GM23338 (cell line): ENCODE results near the gene CTCFL. TPM values are rescaled to one million over a fixed set of nuclear protein-coding genes. Genes with fewer than 3 reads are reported as not detected.

ENCODE experiments used
- ATAC-seq: fragments of 200-7000 bp; cut with Tn5 transposase; 3 replicates; pipeline ENCODE4 v1.9.1; 2020
- DNase-seq: peaks from one replicate; pipeline ENCODE4 v3.0.0-alpha.2; 2015; ENCODE audit warnings: low spot score
- H2AFZ ChIP-seq: fragments of 200-600 bp; sonication (generic); 2 replicates; pipeline ENCODE4 v1.8.0; 2016; ENCODE audit warnings: antibody characterized with exemption, mild to moderate bottlenecking, moderate library complexity
- H3F3A ChIP-seq: fragments of 200-600 bp; sonication (generic); replicated peaks from 2 replicates; pipeline ENCODE4 v1.8.0; 2017; ENCODE audit warnings: antibody characterized with exemption, mixed run types, low read depth
- H3K27ac ChIP-seq: fragments of 200-600 bp; sonication (generic); 2 replicates; pipeline ENCODE4 v1.6.1; 2016; ENCODE audit warnings: low read depth
- H3K27me3 ChIP-seq: fragments of 200-600 bp; sonication (generic); 2 replicates; pipeline ENCODE4 v1.8.0; 2016; ENCODE audit warnings: mild to moderate bottlenecking, mixed run types, moderate library complexity; ENCODE audit not compliant: insufficient read depth
- H3K36me3 ChIP-seq: fragments of 200-600 bp; sonication (generic); 2 replicates; pipeline ENCODE4 v1.8.0; 2016; ENCODE audit warnings: mild to moderate bottlenecking; ENCODE audit not compliant: insufficient read depth
- H3K4me1 ChIP-seq: fragments of 200-600 bp; sonication (generic); 2 replicates; pipeline ENCODE4 v1.8.0; 2016; ENCODE audit warnings: mild to moderate bottlenecking, moderate library complexity; ENCODE audit not compliant: insufficient read depth
- H3K4me2 ChIP-seq: fragments of 200-600 bp; sonication (generic); 2 replicates; pipeline ENCODE4 v1.7.1; 2017; ENCODE audit warnings: mixed run types
- H3K4me3 ChIP-seq: fragments of 200-600 bp; sonication (generic); 2 replicates; pipeline ENCODE4 v1.6.1; 2016; ENCODE audit warnings: mixed run types
- H3K79me2 ChIP-seq: fragments of 200-600 bp; sonication (generic); replicated peaks from 2 replicates; pipeline ENCODE4 v1.8.0; 2017; ENCODE audit warnings: mild to moderate bottlenecking; ENCODE audit not compliant: insufficient read depth
- H3K9me2 ChIP-seq: fragments of 200-600 bp; sonication (generic); 2 replicates; pipeline ENCODE4 v1.8.0; 2017; ENCODE audit not compliant: insufficient read depth
- H4K20me1 ChIP-seq: fragments of 200-600 bp; sonication (generic); replicated peaks from 2 replicates; pipeline ENCODE4 v1.8.0; 2017; ENCODE audit warnings: mild to moderate bottlenecking; ENCODE audit not compliant: insufficient read depth
- H3K27ac Mint-ChIP-seq: 2 replicates; pipeline ENCODE4 v1.8.0; 2020; ENCODE audit warnings: inconsistent platforms, mild to moderate bottlenecking, moderate library complexity, mixed read lengths
- H3K27me3 Mint-ChIP-seq: 3 replicates; pipeline ENCODE4 v1.8.0; 2022; ENCODE audit warnings: low read depth, mild to moderate bottlenecking, moderate library complexity, mixed read lengths, inconsistent platforms; ENCODE audit not compliant: insufficient read depth, poor library complexity
- H3K36me3 Mint-ChIP-seq: 3 replicates; pipeline ENCODE4 v1.8.0; 2021; ENCODE audit warnings: low read depth, mild to moderate bottlenecking, inconsistent platforms, moderate library complexity, mixed read lengths
- H3K4me1 Mint-ChIP-seq: 3 replicates; pipeline ENCODE4 v1.8.0; 2020; ENCODE audit warnings: mild to moderate bottlenecking, inconsistent platforms, mixed read lengths
- H3K4me3 Mint-ChIP-seq: 3 replicates; pipeline ENCODE4 v1.8.0; 2021; ENCODE audit warnings: moderate library complexity, mild to moderate bottlenecking, inconsistent platforms, mixed read lengths
- H3K9me3 Mint-ChIP-seq: 3 replicates; pipeline ENCODE4 v1.8.0; 2020; ENCODE audit warnings: moderate library complexity, mild to moderate bottlenecking, inconsistent platforms, mixed read lengths
- EZH2phosphoT487 ChIP-seq: fragments of 200-600 bp; sonication (generic); IDR thresholded peaks from one replicate; pipeline ENCODE4 v1.8.1; 2018; ENCODE audit warnings: antibody characterized with exemption; ENCODE audit not compliant: unreplicated experiment
- JUNB ChIP-seq: IDR thresholded peaks from one replicate; pipeline ENCODE4 v1.6.1; 2016; ENCODE audit warnings: antibody characterized with exemption; ENCODE audit not compliant: unreplicated experiment
- NANOG ChIP-seq: IDR thresholded peaks from 2 replicates; pipeline ENCODE4 v1.6.1; 2016; ENCODE audit warnings: antibody characterized with exemption, borderline replicate concordance
- POLR2AphosphoS5 ChIP-seq: IDR thresholded peaks from 2 replicates; pipeline ENCODE4 v1.6.1; 2016; ENCODE audit warnings: antibody characterized with exemption, low read depth
- STAT1 ChIP-seq: IDR thresholded peaks from one replicate; pipeline ENCODE4 v1.6.1; 2016; ENCODE audit warnings: antibody characterized with exemption; ENCODE audit not compliant: unreplicated experiment
- ZNF331 ChIP-seq: fragments of 250-450 bp; sonication (Bioruptor Pico); IDR thresholded peaks from 2 replicates; pipeline ENCODE4 v1.5.0; 2020; ENCODE audit warnings: low read depth, mild to moderate bottlenecking, moderate library complexity
- polyA plus RNA-seq: library from polyadenylated mRNA; unstranded; fragments of >200 nt; fragmentation: Nextera tagmentation; extraction: Ambion mirVana; gene quantifications from 2 replicates; pipeline ENCODE4 v1.2.1, GENCODE V29; 2016
- total RNA-seq: library from RNA; depleted of rRNA; stranded (reverse); fragments of >200 nt; shearing (Covaris generic); gene quantifications from 2 replicates; pipeline ENCODE4 v1.2.3, GENCODE V29; 2014
- TF ChIP-seq, protein P1 (sequence below), 2 experiments: fragments of 200-600 bp in 1 of 2; sonication (generic) in 1 of 2; conservative IDR thresholded peaks; 2 replicates each; pipeline versions ENCODE4 v1.5.1 to v1.6.1; 2016 to 2017; ENCODE audit warnings: antibody characterized with exemption in 2 of 2, low read depth in 2 of 2, mild to moderate bottlenecking in 2 of 2, moderate library complexity in 1 of 2
- TF ChIP-seq, protein P2 (sequence below): fragments of 250-450 bp; sonication (Bioruptor Pico); IDR thresholded peaks from 2 replicates; pipeline ENCODE4 v1.5.0; 2020; ENCODE audit warnings: mild to moderate bottlenecking, moderate library complexity
- TF ChIP-seq, protein P3 (sequence below): IDR thresholded peaks from 2 replicates; pipeline ENCODE4 v1.6.1; 2016; ENCODE audit warnings: antibody characterized with exemption

CTCFL gene
- total and polyA plus RNA-seq, 2 experiments from 2014 or later, result 0.55 to 1.4 TPM

DNA sequence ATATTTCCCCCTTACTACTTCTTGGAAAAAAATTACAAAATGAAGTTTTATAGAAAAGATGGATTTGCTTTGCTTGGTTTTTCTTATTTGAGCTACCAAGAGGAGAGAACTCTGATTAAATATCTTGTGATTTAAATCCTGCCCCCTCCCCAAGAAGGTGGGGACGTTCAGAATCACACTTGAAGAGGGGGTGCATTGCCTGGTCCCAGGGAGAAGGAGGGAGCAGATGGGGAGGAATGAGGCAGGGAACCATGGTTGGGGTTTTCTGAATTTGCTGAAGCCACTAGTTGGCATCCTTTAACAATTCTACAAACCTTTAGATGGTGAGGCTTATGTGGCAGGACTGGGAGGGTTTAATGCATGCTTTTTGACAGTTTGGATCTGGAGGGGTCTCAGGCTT, 41.5 kb upstream of the CTCFL start:
- no peaks in the 10 kb centered on the region for H3K36me3 ChIP-seq
- H3F3A ChIP-seq, result no peaks in the 10 kb centered on the region
- Mint-ChIP-seq H3K4me1 (no peaks in the 10 kb centered on the region), H3K9me3 (peaks cover 2% of the 10 kb centered on the region; the same call in 1 of the 3 replicates), H3K27me3 (peaks cover 5% of the 10 kb centered on the region), H3K4me3 (no peak overlapping the region), H3K27ac (no peak overlapping the region), H3K36me3 (no peaks in the 10 kb centered on the region)
- no peaks in the 10 kb centered on the region for H3K4me1 ChIP-seq
- H3K4me3 ChIP-seq, result no peak overlapping the region
- H3K27ac ChIP-seq, result no peak overlapping the region
- ATAC-seq, result no peak
- 0 out of 2 replicates have a peak, but pooled peaks cover 6% of the 10 kb centered on the region for H3K9me2 ChIP-seq
- H3K27me3 ChIP-seq, result no peaks in the 10 kb centered on the region
- H3K4me2 ChIP-seq, result no peak overlapping the region
- DNase-seq, result no peak
- H2AFZ ChIP-seq, result no peak overlapping the region
- no peaks in the 10 kb centered on the region for H4K20me1 ChIP-seq
- no peaks in the 10 kb centered on the region for H3K79me2 ChIP-seq
- no peak for TF ChIP-seq ZNF331 (CRISPR knock-in tag)

DNA sequence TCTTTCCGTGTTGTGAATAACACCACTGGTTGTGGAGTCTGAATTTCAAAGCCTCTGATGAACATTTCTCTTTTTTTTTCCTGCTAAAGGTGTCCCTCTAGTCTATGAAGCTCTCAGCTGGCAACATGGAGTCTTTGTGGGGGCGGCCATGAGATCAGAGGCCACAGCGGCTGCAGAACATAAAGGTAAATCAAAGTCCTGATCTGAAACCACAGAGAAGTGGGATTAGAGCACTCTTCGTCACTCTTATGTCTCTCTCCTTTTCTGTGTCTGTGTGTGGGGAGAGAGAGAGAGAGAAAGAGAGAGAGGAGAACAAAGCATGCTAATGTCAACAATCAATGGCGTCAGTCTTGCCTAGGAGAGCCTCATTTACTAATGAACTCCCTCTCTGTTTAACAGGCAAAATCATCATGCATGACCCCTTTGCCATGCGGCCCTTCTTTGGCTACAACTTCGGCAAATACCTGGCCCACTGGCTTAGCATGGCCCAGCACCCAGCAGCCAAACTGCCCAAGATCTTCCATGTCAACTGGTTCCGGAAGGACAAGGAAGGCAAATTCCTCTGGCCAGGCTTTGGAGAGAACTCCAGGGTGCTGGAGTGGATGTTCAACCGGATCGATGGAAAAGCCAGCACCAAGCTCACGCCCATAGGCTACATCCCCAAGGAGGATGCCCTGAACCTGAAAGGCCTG, 40.2 kb upstream of the CTCFL start:
- Mint-ChIP-seq H3K4me1 (no peaks in the 10 kb centered on the region), H3K27ac (no peak overlapping the region), H3K27me3 (peaks cover 5% of the 10 kb centered on the region), H3K9me3 (peaks cover 2% of the 10 kb centered on the region; the same call in 1 of the 3 replicates), H3K4me3 (no peak overlapping the region), H3K36me3 (no peaks in the 10 kb centered on the region)
- Histone ChIP-seq H2AFZ (no peak overlapping the region), H3K4me1 (no peaks in the 10 kb centered on the region), H3K79me2 (no peaks in the 10 kb centered on the region), H3K27ac (no peak overlapping the region), H3F3A (no peaks in the 10 kb centered on the region), H3K4me3 (no peak overlapping the region), H3K9me2 (0 out of 2 replicates have a peak, but pooled peaks cover 6% of the 10 kb centered on the region), H3K4me2 (no peak overlapping the region), H3K27me3 (no peaks in the 10 kb centered on the region), H4K20me1 (no peaks in the 10 kb centered on the region), H3K36me3 (no peaks in the 10 kb centered on the region)
- ATAC-seq, result no peak
- DNase-seq, result no peak
- TF ChIP-seq, protein P1, sequence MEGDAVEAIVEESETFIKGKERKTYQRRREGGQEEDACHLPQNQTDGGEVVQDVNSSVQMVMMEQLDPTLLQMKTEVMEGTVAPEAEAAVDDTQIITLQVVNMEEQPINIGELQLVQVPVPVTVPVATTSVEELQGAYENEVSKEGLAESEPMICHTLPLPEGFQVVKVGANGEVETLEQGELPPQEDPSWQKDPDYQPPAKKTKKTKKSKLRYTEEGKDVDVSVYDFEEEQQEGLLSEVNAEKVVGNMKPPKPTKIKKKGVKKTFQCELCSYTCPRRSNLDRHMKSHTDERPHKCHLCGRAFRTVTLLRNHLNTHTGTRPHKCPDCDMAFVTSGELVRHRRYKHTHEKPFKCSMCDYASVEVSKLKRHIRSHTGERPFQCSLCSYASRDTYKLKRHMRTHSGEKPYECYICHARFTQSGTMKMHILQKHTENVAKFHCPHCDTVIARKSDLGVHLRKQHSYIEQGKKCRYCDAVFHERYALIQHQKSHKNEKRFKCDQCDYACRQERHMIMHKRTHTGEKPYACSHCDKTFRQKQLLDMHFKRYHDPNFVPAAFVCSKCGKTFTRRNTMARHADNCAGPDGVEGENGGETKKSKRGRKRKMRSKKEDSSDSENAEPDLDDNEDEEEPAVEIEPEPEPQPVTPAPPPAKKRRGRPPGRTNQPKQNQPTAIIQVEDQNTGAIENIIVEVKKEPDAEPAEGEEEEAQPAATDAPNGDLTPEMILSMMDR (conservative IDR thresholded peaks at IDR 0.05; ENCODE audit: low read depth in 2 of 2), result no peak
- no peak for TF ChIP-seq NANOG
- TF ChIP-seq, protein P2, sequence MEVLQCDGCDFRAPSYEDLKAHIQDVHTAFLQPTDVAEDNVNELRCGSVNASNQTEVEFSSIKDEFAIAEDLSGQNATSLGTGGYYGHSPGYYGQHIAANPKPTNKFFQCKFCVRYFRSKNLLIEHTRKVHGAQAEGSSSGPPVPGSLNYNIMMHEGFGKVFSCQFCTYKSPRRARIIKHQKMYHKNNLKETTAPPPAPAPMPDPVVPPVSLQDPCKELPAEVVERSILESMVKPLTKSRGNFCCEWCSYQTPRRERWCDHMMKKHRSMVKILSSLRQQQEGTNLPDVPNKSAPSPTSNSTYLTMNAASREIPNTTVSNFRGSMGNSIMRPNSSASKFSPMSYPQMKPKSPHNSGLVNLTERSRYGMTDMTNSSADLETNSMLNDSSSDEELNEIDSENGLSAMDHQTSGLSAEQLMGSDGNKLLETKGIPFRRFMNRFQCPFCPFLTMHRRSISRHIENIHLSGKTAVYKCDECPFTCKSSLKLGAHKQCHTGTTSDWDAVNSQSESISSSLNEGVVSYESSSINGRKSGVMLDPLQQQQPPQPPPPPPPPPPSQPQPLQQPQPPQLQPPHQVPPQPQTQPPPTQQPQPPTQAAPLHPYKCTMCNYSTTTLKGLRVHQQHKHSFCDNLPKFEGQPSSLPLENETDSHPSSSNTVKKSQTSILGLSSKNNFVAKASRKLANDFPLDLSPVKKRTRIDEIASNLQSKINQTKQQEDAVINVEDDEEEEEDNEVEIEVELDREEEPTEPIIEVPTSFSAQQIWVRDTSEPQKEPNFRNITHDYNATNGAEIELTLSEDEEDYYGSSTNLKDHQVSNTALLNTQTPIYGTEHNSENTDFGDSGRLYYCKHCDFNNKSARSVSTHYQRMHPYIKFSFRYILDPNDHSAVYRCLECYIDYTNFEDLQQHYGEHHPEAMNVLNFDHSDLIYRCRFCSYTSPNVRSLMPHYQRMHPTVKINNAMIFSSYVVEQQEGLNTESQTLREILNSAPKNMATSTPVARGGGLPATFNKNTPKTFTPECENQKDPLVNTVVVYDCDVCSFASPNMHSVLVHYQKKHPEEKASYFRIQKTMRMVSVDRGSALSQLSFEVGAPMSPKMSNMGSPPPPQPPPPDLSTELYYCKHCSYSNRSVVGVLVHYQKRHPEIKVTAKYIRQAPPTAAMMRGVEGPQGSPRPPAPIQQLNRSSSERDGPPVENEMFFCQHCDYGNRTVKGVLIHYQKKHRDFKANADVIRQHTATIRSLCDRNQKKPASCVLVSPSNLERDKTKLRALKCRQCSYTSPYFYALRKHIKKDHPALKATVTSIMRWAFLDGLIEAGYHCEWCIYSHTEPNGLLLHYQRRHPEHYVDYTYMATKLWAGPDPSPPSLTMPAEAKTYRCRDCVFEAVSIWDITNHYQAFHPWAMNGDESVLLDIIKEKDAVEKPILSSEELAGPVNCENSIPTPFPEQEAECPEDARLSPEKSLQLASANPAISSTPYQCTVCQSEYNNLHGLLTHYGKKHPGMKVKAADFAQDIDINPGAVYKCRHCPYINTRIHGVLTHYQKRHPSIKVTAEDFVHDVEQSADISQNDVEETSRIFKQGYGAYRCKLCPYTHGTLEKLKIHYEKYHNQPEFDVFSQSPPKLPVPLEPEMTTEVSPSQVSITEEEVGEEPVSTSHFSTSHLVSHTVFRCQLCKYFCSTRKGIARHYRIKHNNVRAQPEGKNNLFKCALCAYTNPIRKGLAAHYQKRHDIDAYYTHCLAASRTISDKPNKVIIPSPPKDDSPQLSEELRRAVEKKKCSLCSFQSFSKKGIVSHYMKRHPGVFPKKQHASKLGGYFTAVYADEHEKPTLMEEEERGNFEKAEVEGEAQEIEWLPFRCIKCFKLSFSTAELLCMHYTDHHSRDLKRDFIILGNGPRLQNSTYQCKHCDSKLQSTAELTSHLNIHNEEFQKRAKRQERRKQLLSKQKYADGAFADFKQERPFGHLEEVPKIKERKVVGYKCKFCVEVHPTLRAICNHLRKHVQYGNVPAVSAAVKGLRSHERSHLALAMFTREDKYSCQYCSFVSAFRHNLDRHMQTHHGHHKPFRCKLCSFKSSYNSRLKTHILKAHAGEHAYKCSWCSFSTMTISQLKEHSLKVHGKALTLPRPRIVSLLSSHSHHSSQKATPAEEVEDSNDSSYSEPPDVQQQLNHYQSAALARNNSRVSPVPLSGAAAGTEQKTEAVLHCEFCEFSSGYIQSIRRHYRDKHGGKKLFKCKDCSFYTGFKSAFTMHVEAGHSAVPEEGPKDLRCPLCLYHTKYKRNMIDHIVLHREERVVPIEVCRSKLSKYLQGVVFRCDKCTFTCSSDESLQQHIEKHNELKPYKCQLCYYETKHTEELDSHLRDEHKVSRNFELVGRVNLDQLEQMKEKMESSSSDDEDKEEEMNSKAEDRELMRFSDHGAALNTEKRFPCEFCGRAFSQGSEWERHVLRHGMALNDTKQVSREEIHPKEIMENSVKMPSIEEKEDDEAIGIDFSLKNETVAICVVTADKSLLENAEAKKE (CRISPR knock-in tag), result no peak
- TF ChIP-seq EZH2phosphoT487, result no peak
- TF ChIP-seq STAT1, result no peak
- TF ChIP-seq, protein P3, sequence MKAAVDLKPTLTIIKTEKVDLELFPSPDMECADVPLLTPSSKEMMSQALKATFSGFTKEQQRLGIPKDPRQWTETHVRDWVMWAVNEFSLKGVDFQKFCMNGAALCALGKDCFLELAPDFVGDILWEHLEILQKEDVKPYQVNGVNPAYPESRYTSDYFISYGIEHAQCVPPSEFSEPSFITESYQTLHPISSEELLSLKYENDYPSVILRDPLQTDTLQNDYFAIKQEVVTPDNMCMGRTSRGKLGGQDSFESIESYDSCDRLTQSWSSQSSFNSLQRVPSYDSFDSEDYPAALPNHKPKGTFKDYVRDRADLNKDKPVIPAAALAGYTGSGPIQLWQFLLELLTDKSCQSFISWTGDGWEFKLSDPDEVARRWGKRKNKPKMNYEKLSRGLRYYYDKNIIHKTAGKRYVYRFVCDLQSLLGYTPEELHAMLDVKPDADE, result no peak
- TF ChIP-seq POLR2AphosphoS5, result no peak
- TF ChIP-seq JUNB, result no peak
